HG03095 (cell line): ENCODE results near the gene SDK1.
A peak's percentile ranks its signal among the peaks of the same experiment; 100 is the strongest.
"Not testable (repeated sequence)": the region's sequence is repeated elsewhere in the genome, so short reads cannot be mapped to it uniquely, and the experiment has no call there.

Experiments
- ATAC-seq: cut with Tn5 transposase; IDR thresholded peaks from one replicate; pipeline ENCODE4 v1.9.1; 2021; ENCODE audit warnings: moderate library complexity; ENCODE audit not compliant: unreplicated experiment

The SDK1 gene

DNA sequence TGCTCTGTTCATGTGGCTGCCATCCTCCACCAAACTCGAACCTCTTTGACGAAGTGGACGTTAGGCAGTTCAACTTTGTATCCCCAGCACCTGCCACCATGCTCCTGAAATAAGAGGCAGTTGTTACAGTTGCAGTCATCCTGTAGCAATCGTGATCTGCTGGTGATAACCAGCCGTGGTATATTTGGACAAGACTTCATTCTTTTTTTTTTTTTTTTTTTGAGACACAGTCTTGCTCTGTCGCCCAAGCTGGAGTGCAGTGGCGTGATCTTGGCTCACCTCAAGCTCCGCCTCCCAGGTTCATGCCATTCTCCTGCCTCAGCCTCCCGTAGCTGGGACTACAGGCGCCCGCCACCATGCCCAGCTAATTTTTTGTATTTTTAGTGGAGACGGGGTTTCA is 640.7 kb downstream of the SDK1 start:
- ATAC-seq = not testable (repeated sequence)

DNA sequence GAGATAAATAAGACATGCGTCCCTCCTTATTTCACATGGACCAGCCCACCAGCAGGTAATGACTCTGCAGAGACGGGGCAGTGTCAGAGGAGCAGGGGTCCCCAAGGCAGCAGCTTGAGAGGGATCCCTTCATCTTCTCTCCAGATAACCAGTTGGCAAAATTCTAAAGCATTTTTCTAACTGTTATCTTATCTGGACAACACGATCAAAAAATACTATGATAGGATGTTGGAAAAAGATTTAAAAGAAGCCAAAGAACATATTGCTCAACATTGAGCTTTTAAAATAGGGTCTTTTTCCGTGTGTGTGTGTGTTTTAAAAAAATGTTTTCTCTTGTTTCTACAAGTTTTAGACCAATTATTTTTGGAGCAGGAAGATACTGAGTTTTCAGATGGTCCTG is 641.2 kb downstream of the SDK1 start:
- no peak for ATAC-seq

DNA sequence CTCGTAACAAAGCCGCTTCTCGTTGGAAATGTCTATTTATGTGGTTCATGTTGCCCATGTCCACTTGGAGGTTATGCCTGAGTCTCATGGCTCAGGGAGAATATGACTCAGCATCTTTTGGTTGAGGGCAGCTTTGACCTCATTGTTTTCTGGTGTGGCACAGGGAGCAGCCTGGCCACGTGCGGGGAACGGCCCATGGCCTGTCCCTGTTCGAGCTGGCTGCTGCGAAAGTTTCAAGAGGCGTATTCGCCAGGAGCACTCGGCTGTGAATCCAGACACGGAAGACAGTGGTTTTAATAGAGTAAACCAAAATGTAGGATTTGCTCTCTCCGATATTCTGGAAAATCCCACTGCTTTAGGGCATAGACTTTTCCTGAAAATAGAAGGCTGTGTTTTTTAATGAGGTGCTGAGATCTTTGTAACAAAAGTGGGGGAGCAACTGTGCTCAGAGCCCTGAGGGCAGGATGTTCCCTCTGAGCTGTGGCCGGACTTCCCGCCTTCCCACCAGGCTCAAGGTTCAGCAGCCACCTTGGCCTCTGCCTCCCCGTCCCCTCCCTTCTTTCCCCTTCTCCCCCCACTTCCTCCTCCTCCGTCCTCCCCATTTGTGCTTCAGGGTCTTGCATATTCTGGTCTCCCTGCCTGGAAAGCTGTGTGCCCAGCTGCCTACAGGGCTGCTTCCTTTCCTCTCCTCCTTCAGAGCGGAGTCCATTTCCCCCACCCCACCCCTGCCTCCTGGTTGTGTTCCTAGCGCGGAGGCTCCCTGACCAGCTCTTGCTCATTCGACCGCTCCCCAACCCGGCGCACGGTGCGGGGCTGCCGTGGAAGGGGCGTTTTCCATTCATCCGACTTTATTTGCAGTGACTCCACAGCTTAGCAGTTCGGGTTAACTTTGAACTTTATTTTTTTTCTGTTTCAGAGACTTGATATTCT is 642.0 kb downstream of the SDK1 start:
- no peak for ATAC-seq

DNA sequence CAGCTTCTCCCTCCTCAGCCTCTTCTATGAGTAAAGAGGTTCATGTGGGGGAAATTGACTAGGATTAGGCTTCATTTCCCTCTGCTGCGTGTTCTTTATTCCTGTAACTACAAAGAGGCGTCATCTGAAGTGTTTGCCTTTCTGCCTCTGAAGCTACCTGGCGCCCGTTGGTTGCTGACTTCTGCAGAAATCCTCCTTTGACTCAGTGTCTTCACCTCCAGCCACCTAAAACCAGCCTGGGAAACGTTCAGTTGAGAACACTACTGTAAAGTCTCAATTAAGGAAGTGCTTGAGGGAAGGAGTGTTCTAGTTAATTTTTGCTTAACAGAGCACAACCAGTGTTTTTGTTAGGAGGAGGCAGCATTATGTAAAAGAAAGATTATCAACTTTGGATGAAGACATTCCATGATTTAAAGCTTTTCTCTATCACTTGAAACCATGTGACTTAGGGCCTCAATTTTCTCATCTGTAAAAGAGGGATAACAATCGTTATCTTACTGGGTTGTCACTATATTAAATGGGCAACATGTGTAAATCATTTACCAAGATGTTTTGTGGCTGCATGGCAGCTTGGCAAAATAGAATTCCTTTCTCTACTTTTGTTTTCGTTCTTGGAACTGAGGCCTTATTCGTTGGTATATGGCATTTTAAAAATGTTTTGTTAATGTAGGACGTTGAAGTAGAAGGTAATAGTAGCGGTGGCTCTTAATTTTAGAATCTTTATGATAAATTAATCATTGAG is 642.9 kb downstream of the SDK1 start:
- no peak for ATAC-seq

DNA sequence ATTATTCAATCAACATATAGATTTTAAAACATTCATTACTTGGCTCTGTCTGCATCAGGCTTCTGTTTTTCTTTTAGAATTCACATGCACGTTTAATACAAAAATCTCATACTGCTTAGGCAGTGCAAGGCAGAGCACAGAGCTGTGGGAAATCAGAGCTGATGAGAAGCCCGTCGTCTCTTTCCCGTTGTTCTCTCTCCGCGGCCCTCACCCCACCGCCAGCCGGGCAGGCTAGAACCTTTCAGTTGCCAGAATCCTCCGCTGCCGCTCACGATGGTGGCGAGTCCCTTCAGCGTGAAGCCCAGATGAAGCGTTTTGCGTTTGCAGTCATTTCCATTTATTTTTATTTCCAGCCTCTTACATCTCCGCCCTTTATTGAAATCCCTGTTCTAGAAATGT is 648.2 kb downstream of the SDK1 start:
- no peak for ATAC-seq

DNA sequence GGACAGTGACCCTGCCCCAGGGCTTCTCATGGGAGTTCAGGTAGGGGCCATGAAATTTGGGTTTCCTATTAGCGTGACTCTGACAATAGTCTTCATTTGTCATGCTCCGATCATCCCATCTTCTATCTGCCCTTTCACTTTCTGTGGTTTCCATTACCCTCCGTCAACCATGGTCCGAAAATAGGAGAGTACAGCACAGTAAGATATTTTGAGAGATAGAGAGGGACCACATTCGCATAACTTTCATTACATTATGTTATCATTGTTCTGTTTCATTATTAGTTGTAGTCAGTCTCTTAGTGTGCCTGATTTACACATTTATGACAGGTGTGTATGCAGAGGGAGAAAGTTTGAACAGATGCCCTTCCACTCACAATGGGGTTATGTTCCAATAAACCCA is 649.2 kb downstream of the SDK1 start:
- peak; percentile 54 for ATAC-seq

DNA sequence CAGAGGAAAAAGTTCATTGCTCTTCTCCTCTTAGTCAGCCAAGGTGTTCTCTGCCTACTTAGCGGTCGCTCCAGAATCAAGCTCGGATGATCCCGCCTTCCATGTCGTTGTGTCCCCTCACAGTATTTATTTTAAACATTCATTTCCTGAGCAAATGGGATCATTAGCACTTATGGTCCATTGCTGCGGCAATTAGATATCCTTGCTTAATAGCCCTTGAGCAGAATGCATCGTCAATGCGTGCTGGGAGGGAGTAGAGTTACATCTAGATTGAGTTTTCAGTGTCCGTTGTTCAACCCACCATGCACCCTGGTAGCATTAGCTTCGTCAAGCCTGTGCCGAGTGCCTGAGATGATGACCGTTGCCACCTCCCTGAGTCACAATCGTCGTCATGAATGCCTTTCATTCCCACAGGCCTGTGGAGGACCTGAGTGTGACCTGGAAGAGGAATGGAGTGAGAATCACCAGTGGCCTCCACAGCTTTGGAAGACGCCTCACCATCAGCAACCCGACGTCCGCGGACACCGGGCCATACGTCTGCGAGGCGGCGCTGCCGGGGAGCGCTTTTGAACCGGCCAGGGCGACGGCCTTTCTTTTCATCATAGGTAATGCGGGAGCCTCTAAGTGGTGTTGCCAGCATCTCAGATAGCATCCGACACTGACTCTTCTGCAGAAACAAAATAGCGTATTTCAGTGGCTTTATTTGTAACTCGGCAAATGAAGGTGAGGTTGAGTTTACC is 650.4 kb downstream of the SDK1 start:
- no peak for ATAC-seq

DNA sequence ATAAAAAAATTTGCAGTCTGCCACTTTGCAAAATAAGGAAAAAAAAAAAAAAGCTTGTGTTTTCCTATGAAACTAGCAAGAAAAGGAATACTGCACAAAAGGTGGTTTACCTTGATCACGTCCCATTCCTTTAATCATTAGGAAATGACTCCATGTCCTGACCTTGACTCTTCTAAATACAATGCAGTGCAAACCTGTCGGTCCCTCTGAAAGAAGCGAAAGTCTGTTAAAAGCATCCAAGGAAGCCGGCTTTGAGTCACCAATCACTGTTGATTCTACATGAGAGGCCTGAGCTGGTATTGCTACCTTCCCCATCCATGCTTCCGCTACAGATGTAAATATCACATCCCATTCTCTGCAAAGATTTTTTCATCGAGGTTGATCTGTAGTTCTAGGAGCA is 652.1 kb downstream of the SDK1 start:
- ATAC-seq = no peak

DNA sequence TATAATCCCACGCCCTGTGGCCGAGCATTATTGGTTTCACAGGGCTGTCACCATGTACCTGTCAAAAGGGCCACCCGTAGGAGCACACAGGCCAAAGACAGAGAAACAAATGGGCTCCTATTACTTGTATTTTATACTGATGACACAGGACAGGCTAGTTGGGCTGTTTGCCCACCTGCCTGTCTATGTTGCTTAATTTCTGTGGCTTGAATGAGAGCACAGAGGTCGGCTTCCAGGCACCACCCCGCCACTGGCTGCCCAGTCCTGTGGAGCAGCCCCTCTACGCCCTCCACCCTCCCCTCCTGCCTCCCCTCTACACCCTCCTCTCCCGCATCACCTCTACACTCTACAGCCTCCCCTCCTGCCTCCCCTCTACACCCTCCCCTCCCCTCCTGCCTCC is 652.9 kb downstream of the SDK1 start:
- no peak for ATAC-seq

DNA sequence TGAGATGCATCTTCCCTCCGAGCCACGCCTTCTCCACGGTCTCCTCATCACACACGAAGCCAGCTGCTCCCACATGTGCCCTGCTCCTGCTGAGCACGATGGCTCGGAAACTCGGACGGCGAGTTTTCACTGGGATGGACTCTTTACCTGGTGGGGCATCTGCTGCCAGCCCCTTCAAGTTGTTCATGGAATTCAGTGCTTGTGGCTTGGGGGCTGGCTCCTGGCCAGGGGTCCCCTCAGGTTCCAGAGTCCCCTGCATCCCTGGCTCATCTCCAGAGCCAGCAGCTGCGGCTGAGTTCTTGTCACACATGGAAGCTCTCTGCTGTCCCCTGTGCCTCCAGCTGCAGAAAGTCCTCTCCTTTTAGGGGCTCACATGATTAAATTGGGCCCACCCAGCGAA is 654.0 kb downstream of the SDK1 start:
- no peak for ATAC-seq

DNA sequence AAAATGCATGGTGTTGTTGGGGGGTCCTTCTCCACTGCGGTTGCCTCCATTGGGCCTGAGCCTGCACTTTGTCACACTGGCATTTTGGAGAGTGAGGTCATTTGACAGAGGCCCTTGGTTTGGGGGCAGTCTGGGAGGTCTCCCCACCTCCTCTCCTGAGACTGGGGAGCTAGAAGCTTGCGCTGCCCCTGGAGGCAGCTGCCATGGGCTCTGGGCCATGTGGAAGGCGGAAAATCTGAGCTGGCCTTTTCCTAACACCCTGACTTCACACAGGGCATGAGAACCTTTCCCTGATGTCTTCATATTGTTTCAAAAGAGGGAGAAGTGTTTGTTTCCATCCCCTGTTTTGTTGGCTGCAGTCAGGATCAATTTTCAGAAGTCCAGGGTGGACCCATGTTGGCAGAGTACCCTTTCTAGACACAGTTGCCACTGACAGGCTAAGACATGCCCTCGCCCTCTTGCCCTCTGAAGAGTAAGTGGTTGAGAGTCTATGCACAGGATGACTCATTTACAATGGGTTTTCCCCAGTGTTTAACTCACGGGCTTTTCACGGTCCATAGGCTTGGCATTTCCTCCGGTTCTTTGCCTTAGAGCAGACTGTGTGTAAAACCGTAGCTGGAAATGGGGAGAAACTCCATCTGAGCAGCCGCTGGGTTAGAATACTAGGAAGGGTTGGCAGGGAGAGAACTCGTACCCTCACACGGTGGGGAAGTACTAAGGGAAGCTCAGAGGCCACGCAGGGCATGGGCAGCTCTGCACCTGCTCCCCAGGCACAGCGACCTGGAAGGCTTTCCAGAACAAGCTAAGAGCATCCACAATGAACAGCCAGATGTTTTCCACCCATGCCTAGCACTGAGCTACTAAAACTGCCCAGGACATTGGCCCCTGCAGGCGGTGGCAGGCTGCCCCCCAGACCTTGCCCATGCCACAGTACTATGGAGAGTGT is 655.0 kb downstream of the SDK1 start:
- ATAC-seq = peak; percentile 60

DNA sequence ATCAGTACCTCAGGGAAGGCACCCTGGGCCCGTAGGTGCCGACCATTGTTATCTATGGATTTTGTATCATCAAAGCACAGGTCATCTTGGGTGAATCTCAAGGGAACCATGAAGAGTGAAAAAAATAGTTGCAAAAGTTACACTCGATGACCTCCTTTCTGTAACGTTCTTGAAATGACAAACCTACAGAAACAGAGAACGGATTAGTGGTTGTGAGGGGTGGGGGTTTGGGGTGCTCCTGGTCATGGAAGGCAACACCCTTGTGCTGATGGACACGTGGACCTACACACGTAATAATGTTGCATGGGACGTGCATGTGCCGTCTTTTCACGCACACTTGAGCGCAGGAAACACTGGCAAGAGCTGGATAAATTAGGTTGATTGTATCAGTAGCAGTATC is 655.9 kb downstream of the SDK1 start:
- ATAC-seq = peak; percentile 47

DNA sequence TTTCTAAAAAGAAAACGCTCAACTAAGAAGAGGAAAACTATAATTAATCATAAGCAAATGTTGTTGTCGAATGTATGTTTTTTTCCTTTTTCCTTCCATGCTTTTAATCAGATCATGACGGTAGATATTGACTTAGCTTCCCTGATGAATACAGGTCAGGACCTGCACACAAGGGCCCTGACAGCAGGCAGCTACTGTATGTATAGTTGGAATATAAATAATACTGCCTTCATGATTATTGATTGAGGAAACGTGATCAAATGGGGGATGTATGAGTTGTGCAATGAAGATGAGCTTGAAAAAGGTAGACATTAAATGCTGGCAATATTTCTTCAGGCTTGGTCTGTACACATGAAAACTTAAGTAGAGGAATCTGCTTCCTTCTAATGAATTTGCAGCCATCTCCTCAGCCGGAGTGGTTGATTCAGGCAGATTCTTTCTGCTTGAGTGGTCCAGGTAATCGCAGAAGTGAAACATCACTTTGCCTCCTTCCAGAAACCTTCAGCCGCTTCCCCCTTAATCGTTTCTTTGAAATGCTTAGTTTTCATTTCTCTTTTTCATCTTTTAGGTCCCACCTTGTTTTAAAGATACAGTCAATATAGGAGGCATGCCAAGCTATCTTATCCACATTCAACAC is 656.5 kb downstream of the SDK1 start:
- no peak for ATAC-seq

DNA sequence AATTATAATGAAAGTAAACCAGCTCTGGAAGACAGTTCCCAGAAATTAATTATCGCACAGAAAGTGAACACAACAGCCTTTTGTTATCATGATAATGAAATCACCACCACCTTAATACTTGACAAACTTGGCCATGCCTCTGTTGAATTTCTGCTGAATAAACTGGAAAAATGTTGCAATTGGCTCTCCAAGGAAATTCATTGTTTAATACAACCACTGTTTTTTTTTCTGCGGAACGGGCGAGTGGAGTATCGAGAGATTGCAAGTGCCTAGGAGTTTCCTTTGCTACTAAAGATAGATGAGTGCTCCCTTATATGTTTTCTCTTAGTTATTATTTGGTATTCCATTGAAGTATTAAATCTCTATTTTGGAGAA is 657.0 kb downstream of the SDK1 start:
- ATAC-seq = no peak

DNA sequence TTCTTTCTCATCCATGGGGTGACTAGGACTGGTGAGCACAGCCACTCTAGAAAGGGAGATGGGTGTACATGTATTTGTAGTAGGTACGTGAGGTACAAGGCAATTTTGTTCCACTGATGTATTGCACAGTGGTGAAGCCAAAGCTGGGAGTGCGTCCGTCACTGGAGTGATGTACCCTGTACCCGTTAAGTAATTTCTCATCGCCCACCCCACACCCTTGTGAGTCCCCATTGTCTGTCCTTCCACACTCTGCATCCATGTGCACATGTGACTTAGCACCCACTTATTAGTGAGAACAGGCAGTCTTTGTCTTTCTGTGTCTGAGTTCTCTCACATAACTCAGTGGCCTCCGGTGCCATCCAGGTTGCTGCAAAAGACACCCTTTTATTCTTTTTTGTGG is 658.3 kb downstream of the SDK1 start:
- no peak for ATAC-seq

DNA sequence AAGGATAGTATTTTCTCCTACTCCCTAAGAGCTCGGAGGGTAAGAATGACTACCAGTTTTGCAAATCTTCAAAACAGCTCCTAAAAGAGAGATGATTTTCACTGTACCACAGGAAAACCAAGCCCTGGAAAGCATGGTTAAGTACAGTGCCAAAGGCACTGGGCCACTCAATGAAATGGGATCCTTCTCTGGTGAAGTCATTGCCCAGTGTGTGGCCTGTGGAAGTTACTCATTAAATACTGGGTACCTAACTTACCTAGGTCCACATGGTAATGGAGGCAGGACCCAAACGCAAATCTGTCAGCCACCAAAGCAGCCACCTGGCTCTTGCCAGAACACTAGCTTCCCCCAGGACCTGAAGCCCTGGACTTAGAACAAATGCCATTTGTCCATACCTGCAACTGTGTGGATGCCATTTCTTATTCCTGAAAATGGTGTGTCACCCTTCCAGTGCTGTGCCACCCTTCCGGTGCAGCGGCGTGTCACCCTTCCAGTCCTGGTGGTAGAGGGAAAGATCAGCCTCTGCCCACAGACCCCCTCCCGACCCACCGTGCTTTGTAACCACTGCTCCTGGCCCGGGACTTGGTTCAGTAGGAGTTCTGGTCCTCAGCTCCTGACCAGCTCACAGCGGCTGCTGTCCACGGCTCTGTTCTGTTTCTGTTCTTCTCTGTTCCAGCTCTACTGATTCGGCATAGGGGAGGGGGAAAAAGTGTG is 659.2 kb downstream of the SDK1 start:
- ATAC-seq = no peak

DNA sequence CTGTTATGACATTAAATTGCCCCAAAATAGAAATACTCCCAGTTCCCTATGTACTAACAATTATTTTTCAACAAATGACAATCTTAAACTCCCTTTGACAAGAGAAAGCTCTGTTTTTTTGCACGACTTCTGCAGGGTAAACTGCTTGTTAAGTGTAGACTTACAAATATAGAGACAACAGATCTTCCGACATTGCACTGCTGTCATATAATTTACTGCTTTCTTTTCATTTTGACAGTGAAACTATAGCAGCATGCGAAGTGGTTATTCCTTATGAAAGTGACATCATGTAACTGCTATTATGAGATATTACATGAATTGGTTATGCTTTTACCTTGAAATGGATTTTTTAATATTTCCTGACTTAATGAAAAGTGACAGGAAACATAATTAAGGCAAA is 659.9 kb downstream of the SDK1 start:
- no peak for ATAC-seq

DNA sequence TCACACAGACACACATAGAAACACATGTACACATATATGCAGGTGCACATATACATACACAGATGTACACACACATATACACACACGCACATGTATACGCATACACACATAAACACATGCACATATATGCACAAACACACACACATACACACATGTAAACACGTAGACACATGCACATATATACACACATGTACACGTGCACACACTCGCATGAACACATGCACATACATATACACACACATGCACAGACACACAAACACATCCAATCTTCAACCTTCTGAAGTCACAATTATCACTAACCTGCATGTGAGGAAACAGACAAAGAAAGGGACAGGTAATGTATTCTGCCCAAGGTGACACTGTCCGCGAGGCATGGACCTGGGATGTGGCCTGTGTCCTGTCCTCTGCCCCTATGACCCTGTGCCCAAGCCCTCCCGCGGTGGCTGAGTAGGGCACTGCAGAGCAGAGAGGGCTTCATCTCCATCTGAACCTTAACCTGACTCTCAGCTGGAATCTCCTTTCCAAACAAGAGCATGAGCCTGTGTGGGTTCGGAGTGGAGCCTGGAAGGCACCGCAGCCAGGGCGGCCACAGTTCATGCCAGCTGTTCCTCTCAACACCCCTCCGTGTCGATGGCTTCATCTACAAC is 660.9 kb downstream of the SDK1 start:
- ATAC-seq = no peak

DNA sequence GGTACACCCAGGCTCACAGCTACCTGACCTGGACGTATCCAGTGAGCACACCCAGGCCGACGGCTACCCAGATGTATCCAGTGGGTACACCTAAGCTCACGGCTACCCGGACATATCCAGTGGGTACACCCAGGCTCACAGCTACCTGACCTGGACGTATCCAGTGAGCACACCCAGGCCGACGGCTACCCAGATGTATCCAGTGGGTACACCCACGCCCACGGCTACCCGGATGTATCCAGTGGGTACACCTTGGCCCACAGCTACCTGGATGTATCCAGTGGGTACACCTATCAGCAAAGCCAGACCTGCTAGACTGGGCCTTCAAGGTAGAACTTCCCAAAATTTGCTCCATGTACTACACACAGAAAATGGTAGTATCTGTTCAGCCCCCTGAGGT is 662.7 kb downstream of the SDK1 start:
- ATAC-seq = not testable (repeated sequence)
